ENCODE results near the gene SOX5.
"Not testable (repeated sequence)": the region's sequence is repeated elsewhere in the genome, so short reads cannot be mapped to it uniquely, and the experiment has no call there.

The SOX5 gene

GRCh38 chr12:23555180-23555824 lies 394.2 kb downstream of the SOX5 start:
- DNase-seq (ENCODE audit: extremely low read depth in 1 of 2, low read depth in 1 of 2), result no peak

DNA sequence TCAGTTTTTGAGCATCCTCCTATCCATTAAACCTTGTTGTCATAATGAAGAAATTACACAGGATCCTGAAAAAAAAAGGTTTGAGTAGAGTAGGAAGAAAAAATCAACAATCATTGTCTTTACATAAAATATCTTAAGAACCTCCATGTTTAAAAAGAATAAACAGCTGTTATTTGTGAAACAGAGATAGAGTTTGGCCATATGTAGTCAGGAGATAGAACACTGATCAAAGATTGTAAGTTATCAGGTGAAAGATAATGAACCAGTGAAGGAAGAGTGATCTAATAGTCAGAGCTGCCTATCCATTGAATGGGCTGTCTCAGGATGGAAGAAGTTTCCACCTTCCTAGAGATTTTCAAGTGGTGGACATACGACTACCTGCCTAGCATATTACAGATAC lies 397.1 kb downstream of the SOX5 start:
- DNase-seq (ENCODE audit: extremely low read depth in 1 of 2, low read depth in 1 of 2), result no peak

DNA sequence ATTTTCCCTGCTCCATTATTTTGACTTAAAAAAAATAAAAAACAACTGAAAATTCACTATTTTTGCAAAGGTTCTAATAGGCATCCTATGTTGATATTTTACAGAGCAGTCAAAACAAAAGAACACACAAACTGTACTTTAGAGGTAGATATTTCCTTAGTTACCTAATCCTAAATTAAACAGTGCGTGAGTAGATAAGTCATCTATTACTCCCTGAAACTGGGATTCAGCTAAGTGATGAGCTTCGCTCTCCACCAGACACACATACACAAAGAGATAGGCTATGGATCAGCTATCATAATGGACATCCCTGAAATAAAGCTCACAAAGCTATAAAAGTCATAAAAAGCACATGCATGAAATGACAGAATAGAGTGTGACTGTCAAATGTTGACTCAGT lies 398.7 kb downstream of the SOX5 start:
- DNase-seq (ENCODE audit: extremely low read depth in 1 of 2, low read depth in 1 of 2), result no peak

DNA sequence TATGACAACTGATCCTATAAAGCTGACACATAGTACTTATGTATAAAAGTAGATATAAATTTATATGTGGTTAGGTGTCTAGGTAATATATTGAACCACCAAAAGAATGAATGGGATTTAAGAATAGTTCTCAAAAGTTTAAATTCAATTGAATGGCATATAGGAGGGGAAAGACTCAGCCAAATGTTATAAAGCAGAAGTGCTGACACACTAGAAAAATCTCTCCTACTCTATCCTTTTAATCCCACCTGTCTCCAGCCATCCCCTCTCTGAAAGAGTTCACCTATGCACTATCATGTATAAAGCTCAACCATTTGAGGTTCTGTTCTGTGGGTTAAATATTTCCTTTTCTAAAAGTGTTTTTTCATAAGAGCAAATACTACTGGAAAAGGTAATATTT lies 400.7 kb downstream of the SOX5 start:
- no peak for DNase-seq (ENCODE audit: extremely low read depth in 1 of 2, low read depth in 1 of 2)

- no peak for DNase-seq (ENCODE audit: extremely low read depth in 1 of 2, low read depth in 1 of 2)
These were observed 402.7 kb downstream of the SOX5 start for GRCh38 chr12:23546756-23547155.

DNA sequence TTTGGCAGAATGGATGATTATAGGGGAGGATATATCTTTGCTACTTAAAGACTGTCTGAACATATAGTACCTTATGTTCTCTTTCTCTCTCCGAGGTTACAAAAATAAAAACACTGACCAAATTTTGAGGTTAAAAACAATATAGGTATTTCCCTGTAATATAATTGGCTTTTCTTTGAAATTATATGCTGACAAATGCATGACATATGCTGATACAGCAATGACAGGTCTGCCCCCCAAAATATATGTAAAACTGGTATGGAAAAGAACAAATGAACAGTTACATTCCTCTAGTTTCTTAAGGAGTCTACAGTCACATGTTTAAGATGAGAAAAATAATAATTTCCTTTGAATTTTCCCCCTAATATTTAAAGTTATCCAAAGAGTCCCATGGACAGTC lies 405.7 kb downstream of the SOX5 start:
- no peak for DNase-seq (ENCODE audit: extremely low read depth in 1 of 2, low read depth in 1 of 2)

DNA sequence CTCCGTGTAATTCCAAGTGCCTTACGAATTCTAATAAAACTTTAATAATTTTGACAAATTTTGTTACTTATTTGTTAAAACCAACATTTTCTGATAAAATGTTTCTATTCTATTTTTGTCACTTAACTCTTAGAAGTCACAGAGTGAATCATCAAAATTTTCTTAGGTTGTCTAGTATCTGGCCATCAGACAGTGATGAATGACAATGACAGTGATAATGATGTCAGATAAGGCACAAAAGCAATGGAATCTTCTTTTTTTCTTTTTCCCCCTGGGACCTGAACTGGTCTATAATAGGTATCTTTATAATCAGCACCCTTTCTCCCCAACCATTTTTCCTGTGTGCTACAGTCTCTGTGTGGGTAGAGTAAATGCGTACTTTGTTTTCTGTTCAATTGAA lies 407.3 kb downstream of the SOX5 start:
- DNase-seq (ENCODE audit: extremely low read depth in 1 of 2, low read depth in 1 of 2), result no peak

DNA sequence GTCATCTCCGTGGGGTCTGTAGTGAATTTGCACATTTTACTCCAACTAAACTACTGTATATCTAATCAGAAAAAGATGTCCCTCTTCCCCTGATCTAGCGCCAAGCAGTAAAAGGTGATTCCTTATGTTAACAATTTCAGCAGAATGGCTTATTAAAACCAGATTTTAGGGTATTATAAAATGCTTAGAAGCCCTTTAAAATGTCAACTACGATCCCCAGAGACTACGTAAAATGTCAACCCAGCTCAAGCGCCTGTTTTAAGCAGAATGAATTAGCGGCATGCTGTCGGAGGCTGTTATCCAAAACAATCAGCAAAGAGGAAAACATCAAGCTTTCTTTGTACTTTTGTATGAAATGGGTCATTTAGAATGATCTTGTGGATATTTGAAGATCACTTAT lies 408.9 kb downstream of the SOX5 start:
- DNase-seq (ENCODE audit: extremely low read depth in 1 of 2, low read depth in 1 of 2), result no peak

- DNase-seq (ENCODE audit: extremely low read depth in 1 of 2, low read depth in 1 of 2), result no peak
These were observed 413.2 kb downstream of the SOX5 start for GRCh38 chr12:23536293-23536692.

DNA sequence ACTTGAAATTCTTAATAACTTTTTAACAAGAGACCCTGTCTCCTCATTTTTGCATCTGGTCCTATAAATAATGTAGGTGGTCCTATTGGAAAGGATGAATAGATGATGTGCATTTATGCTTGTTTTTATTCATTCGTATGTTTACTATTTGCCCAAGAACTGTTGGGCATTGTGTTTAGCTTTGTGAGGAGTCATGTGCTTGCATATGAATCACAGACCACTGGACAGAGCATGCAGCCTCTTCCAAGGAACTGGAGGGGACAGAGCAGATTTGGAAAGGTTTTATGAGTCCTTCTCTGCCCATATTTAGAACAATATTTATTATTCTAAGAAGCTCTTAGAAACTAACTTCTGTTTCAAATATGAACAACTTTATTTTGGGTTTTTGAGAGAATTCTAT lies 414.0 kb downstream of the SOX5 start:
- DNase-seq (ENCODE audit: extremely low read depth in 1 of 2, low read depth in 1 of 2), result no peak

- no peak for DNase-seq (ENCODE audit: extremely low read depth in 1 of 2, low read depth in 1 of 2)
These were observed 415.3 kb downstream of the SOX5 start for GRCh38 chr12:23534196-23534595.

GRCh38 chr12:23533699-23534098 lies 415.8 kb downstream of the SOX5 start:
- DNase-seq (ENCODE audit: extremely low read depth in 1 of 2, low read depth in 1 of 2), result no peak

- no peak for DNase-seq (ENCODE audit: extremely low read depth in 1 of 2, low read depth in 1 of 2)
These were observed 416.2 kb downstream of the SOX5 start for GRCh38 chr12:23533265-23533664.

DNA sequence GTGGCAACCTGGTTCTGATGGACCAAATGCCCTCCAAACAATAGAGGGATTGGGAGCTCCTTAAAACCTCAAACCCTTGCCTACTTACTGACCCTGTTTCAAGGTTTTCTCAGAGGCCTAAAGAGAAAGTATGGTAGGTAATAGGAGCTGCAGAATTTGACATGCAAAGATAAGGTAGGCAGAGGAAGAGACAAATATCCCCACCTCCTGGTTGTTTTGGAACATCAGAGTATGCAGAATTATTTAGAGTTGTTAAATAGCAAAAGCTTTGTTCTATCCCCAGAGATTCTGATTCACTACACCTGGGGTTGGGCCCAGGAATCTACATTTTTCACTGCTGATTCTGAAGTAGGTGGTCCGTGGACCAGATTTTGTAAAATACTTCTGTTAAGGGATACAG lies 421.2 kb downstream of the SOX5 start:
- DNase-seq (ENCODE audit: extremely low read depth in 1 of 2, low read depth in 1 of 2), result no peak

- DNase-seq (ENCODE audit: extremely low read depth in 1 of 2, low read depth in 1 of 2), result no peak
These were observed 423.9 kb downstream of the SOX5 start for GRCh38 chr12:23525450-23526072.

GRCh38 chr12:23523339-23523738 lies 426.1 kb downstream of the SOX5 start:
- no peak for DNase-seq (ENCODE audit: extremely low read depth in 1 of 2, low read depth in 1 of 2)

DNA sequence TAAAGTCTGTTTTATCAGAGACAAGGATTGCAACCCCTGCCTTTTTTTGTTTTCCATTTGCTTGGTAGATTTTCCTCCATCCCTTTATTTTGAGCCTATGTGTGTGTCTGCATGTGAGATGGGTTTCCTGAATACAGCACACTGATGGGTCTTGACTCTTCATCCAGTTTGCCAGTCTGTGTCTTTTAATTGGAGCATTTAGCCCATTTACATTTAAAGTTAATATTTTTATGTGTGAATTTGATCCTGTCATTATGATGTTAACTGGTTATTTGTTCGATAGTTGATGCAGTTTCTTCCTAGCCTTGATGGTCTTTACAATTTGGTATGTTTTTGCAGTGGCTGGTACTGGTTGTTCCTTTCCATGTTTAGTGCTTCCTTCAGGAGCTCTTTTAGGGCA lies 430.0 kb downstream of the SOX5 start:
- DNase-seq (ENCODE audit: extremely low read depth in 1 of 2, low read depth in 1 of 2), result not testable (repeated sequence)

- DNase-seq (ENCODE audit: extremely low read depth in 1 of 2, low read depth in 1 of 2), result not testable (repeated sequence)
These were observed 433.7 kb downstream of the SOX5 start for GRCh38 chr12:23515785-23516184.

DNA sequence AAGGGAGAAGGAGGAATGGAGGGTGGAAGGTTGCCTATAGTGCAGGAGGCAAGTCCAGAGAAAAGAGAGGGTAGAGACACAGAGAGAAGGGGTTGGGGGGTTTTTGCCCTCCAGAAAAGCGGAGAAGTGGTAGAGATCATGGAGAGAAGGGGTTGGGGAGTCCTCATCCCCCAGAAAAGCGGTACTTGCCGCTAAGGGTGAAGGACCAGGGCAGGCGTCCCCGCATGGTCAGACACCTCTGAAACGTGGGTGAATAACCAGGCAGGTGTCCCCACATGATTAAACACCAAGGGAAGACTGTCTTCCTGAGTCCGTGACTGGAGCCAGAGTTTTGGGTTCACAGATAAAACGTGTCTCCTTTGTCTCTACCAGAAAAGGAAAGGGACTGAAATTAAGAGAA lies 439.0 kb downstream of the SOX5 start:
- DNase-seq (ENCODE audit: extremely low read depth in 1 of 2, low read depth in 1 of 2), result no peak

DNA sequence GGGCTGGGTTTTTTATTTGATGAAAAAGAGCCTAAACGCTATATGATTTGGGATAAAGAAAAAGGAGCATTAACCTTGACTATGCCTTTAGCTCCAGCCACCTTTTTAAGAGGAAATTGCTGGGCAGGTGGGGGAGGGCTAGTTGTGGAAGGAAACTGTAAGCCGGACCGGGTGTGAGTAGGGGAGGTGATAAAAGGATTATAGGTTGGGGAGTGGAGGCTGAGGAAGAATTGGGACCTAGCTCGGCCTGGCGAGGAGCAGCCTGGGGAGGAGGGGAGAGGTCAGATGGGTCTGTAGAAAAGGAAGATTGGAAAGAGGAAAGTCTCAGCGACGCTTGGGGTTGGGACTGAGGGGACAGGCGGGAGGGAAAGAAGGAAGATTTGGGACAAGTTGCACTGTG lies 439.6 kb downstream of the SOX5 start:
- DNase-seq (ENCODE audit: extremely low read depth in 1 of 2, low read depth in 1 of 2), result not testable (repeated sequence)

DNA sequence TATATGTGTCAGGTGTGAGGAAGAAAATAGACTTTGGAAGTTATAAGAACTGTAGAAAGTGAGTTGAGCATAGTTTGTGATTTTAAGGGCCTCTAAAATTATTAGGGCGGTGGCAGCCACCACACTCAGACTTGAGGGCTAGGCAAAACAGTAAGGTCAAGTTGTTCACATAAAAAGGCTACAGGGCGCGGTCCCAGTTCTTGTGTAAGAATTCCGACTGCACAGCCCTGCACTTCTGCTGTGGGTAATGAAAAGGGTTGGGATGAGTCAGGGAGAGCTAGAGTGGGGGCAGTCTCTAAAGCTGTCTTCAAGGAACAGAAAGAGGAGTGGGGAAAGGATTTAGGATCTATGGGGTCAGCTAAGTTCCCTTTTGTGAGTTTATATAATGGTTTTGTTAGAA lies 441.7 kb downstream of the SOX5 start:
- not testable (repeated sequence) for DNase-seq (ENCODE audit: extremely low read depth in 1 of 2, low read depth in 1 of 2)

GRCh38 chr12:23505736-23506135 lies 443.7 kb downstream of the SOX5 start:
- DNase-seq (ENCODE audit: extremely low read depth in 1 of 2, low read depth in 1 of 2), result not testable (repeated sequence)

Data from stimulated activated CD8-positive, alpha-beta memory T cell treated with anti-CD3 and anti-CD28 coated beads, Interleukin-7, amount 100 ng/mL, for 48 hours (primary cell).